Liver (tissue), 3 donors: ENCODE results near the gene ABLIM3.

Source experiments
- ATF3 ChIP-seq: IDR thresholded peaks from 2 replicates; pipeline ENCODE4 v1.6.1; 2016; ENCODE audit warnings: antibody characterized with exemption
- CTCF ChIP-seq: fragments of 150-350 bp; IDR thresholded peaks from 2 replicates; pipeline ENCODE4 v1.5.1; 2017; ENCODE audit warnings: improper control_type of control experiment, low read depth, low read length; ENCODE audit not compliant: missing input control
- GABPA ChIP-seq, 2 donors: IDR thresholded peaks in 1 of 2; conservative IDR thresholded peaks in 1 of 2; 2 replicates each; pipeline ENCODE4 v1.6.1; 2016; ENCODE audit warnings: antibody characterized with exemption in 2 of 2, mild to moderate bottlenecking in 1 of 2, moderate library complexity in 1 of 2
- NR2F2 ChIP-seq: IDR thresholded peaks from 2 replicates; pipeline ENCODE4 v1.6.1; 2016; ENCODE audit warnings: antibody characterized with exemption
- YY1 ChIP-seq: IDR thresholded peaks from 2 replicates; pipeline ENCODE4 v1.6.1; 2016; ENCODE audit warnings: antibody characterized with exemption, mild to moderate bottlenecking
- donor health status: healthy.
- donor health status: healthy.

DNA sequence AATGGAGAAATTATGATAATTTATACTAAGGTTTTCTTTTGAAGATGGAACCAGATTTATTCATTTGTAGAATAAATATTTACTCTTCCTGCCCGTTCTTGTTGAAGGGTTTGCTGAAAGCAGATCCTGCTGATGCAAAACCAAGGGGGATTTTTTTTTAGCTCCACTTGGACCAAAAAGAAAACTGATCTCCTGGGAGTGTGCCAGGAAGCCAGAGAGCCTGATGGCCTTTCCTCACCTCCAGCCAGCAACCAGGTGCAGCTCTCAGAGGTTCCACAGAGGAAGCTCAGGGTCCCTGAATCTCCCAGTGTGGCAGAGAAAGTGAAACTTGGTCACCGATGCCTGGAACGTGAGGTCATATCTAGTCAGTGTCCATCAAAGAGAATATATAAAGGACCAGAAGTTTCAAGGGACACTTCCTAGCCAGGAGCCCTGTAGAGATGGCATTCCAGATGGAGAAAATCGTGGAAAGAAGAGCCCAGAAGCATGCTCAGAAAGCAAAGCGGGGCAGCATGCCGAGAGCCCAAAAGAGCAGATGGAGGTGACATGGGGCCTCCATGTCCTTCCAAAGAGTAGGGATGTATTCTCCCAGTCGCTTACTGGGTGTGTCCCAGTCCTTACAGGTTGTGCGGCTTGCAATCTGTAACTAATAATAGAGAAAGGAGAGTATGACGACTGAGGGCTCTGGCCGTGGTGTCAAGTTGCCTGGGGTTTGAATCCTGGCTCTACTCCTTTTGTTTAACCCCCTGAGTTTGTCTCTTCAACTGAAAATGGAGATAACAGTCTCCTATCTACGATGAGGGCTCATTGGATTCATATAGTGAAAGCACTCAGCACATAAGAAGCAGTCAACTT lies 142.6 kb downstream of the ABLIM3 start:
- TF ChIP-seq CTCF: no peak
- no peak for TF ChIP-seq NR2F2
- TF ChIP-seq YY1: no peak
- no peak for TF ChIP-seq ATF3
- TF ChIP-seq GABPA (IDR thresholded peaks at IDR 0.05 in 1 of 2, conservative IDR thresholded peaks at IDR 0.05 in 1 of 2): no peak
